Spleen (tissue), 11 donors: Measurements from ENCODE around the gene PTPN3. TPM values are rescaled to one million over a fixed set of nuclear protein-coding genes. Genes with fewer than 3 reads are reported as not detected.
"Not testable (repeated sequence)": the region's sequence is repeated elsewhere in the genome, so short reads cannot be mapped to it uniquely, and the experiment has no call there.

Source experiments
- DNase-seq: peaks from one replicate; pipeline ENCODE4 v3.0.0-alpha.2; 2020
- H3K27ac ChIP-seq, 8 donors: fragments of 200-600 bp; sonication (generic) in 7 of 8; 1 replicate in 4 of 8; 2 replicates in 4 of 8; pipeline versions ENCODE4 v1.5.0 to v1.8.0; 2016 to 2021; ENCODE audit warnings: inconsistent platforms in 4 of 8, mild to moderate bottlenecking in 4 of 8, moderate library complexity in 1 of 8
- H3K27me3 ChIP-seq, 7 donors: fragments of 200-600 bp; sonication (generic) in 6 of 7; replicated peaks in 1 of 7; 1 replicate in 4 of 7; 2 replicates in 3 of 7; pipeline versions ENCODE4 v1.5.0 to v1.8.0; 2016 to 2021; ENCODE audit warnings: inconsistent platforms in 3 of 7, mild to moderate bottlenecking in 1 of 7
- H3K36me3 ChIP-seq, 6 donors: fragments of 200-600 bp; sonication (generic) in 5 of 6; 1 replicate in 4 of 6; 2 replicates in 2 of 6; pipeline versions ENCODE4 v1.5.0 to v1.8.0; 2016 to 2021; ENCODE audit warnings: inconsistent platforms in 2 of 6
- H3K4me1 ChIP-seq, 6 donors: fragments of 200-600 bp; sonication (generic) in 5 of 6; 1 replicate in 3 of 6; 2 replicates in 3 of 6; pipeline versions ENCODE4 v1.5.0 to v1.8.0; 2016 to 2021; ENCODE audit warnings: inconsistent platforms in 3 of 6
- H3K4me3 ChIP-seq, 8 donors: fragments of 200-600 bp; sonication (generic) in 7 of 8; 1 replicate in 4 of 8; 2 replicates in 4 of 8; pipeline versions ENCODE4 v1.5.0 to v1.8.0; 2016 to 2021; ENCODE audit warnings: inconsistent platforms in 4 of 8, mild to moderate bottlenecking in 4 of 8, moderate library complexity in 2 of 8
- H3K9me3 ChIP-seq, 8 donors: fragments of 200-600 bp; sonication (generic) in 7 of 8; 1 replicate in 4 of 8; 2 replicates in 4 of 8; pipeline versions ENCODE4 v1.5.0 to v1.8.0; 2016 to 2021; ENCODE audit warnings: inconsistent platforms in 4 of 8
- CTCF ChIP-seq, 11 experiments: fragments of 200-600 bp in 7 of 11; fragments of 450-650 bp in 4 of 11; sonication (generic) in 4 of 11; IDR thresholded peaks in 8 of 11; conservative IDR thresholded peaks in 3 of 11; 1 replicate in 7 of 11; 2 replicates in 4 of 11; pipeline versions ENCODE4 v1.4.0 to v1.8.0; 2016 to 2021; ENCODE audit warnings: antibody characterized with exemption in 11 of 11, inconsistent platforms in 4 of 11, mild to moderate bottlenecking in 1 of 11
- POLR2A ChIP-seq, 3 donors: fragments of 450-650 bp; IDR thresholded peaks; one replicate each; pipeline ENCODE4 v1.5.1; 2017; ENCODE audit warnings: antibody characterized with exemption in 3 of 3, mild to moderate bottlenecking in 1 of 3
- POLR2AphosphoS5 ChIP-seq, 3 donors: sonication (generic); formaldehyde crosslinking; IDR thresholded peaks; one replicate each; pipeline ENCODE4 v1.5.1; 2017; ENCODE audit warnings: antibody characterized with exemption in 3 of 3
- WGBS, 5 donors: extraction: QIAGEN DNeasy Blood & Tissue Kit in 3 of 5; methylation state at CpG; one replicate each; pipeline versions ENCODE4 v1.1.5 to v1.1.7; 2013 to 2018; 5-methylcytosine and 5-hydroxymethylcytosine counted together
- intact Hi-C: fragments of 100-400 bp; cut with DNase I; formaldehyde crosslinking; loops from one replicate; pipeline ENCODE4 v1.15.0; 2023; ENCODE audit warnings: low total_unique reads
- polyA plus RNA-seq, 3 donors: library from polyadenylated mRNA; stranded (reverse); fragments of 200-250 nt; gene quantifications; one replicate each; pipeline ENCODE4 v1.2.1, GENCODE V29; 2013
- total RNA-seq, 7 donors: library from RNA; depleted of rRNA in 3 of 7; stranded (reverse); fragments of >200 nt in 3 of 7; fragmentation: NEBNext Ultra II Directional in 4 of 7; extraction: Animal tissue kit (Norgen Biotek cat#: 25700) in 4 of 7; gene quantifications; one replicate each; pipeline versions ENCODE4 v1.1.0 to v1.2.1, GENCODE V29; 2016 to 2021
- donor health status: healthy with polysubstance abuse.
- donor health status: DM: no; HTN: no; CAD: no; lungs with moderate emphysema.
- donor health status: DM: no; HTN: no; CAD: no.
- donor health status: Bipolar disorder and iron deficiency.
- donor health status: healthy.
- donor health status: DM: no; HTN: no; CAD: no.
- donor health status: DM: yes; HTN: yes; CAD: no.

PTPN3 gene
- total and polyA plus RNA-seq, 10 donors, result 0.20 to 1.7 (median 0.48) TPM

DNA sequence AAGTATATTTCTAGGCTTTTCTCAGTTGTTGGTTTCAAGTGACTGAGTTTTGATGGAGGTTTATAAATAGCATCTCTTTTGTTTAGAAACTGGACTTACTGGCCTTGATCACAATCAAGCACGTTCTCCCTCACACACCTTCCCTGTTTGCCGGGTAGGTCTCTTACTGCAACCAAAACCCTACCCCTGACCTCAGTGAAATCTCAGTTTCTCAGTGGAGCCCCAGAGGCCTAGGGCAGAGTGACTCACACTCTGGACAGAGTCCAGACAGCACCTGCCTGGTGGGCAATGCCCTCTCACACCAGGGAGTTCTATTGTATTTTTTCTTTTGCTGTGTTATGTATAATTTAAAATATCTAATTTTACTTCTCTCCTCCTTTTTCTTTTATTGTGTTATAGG lies 128.8 kb downstream of the PTPN3 start:
- Histone ChIP-seq H3K9me3 (peaks cover 0 to 20% (median 2%) of the 10 kb centered on the region in 8 donors), H3K27me3 (peaks cover 0 to 6% (median 0%) of the 10 kb centered on the region in 7 donors), H3K4me3 (no peak overlapping the region), H3K36me3 (no peaks in the 10 kb centered on the region), H3K4me1 (no peaks in the 10 kb centered on the region), H3K27ac (no peak overlapping the region)
- TF ChIP-seq POLR2A (IDR thresholded peaks at IDR 0.05), result no peak
- no peak for TF ChIP-seq CTCF (IDR thresholded peaks at IDR 0.05 in 8 of 11, conservative IDR thresholded peaks at IDR 0.05 in 3 of 11)
- TF ChIP-seq POLR2AphosphoS5 (IDR thresholded peaks at IDR 0.05), result no peak
- WGBS, 5 donors, result 59 to 78% (median 65%) methylated on average over 2 of the region's 2 CpGs
- DNase-seq, result no peak
- intact Hi-C loops, result no loop called here

- 84 to 95% (median 88%) methylated on average over 5 of the region's 5 CpGs for WGBS, 5 donors
- Histone ChIP-seq H3K27me3 (peaks cover 0 to 22% (median 0%) of the 10 kb centered on the region in 7 donors), H3K27ac (no peak overlapping the region), H3K36me3 (no peaks in the 10 kb centered on the region), H3K4me3 (no peak overlapping the region), H3K4me1 (no peaks in the 10 kb centered on the region), H3K9me3 (peaks cover 0 to 2% (median 0%) of the 10 kb centered on the region in 8 donors)
- intact Hi-C loops, result no loop called here
- no peak for DNase-seq
- TF ChIP-seq CTCF (IDR thresholded peaks at IDR 0.05 in 8 of 11, conservative IDR thresholded peaks at IDR 0.05 in 3 of 11), result no peak
- TF ChIP-seq POLR2A (IDR thresholded peaks at IDR 0.05), result no peak
- TF ChIP-seq POLR2AphosphoS5 (IDR thresholded peaks at IDR 0.05), result no peak
Observed at GRCh38 chr9:109360771-109361170, 137.3 kb downstream of the PTPN3 start.

DNA sequence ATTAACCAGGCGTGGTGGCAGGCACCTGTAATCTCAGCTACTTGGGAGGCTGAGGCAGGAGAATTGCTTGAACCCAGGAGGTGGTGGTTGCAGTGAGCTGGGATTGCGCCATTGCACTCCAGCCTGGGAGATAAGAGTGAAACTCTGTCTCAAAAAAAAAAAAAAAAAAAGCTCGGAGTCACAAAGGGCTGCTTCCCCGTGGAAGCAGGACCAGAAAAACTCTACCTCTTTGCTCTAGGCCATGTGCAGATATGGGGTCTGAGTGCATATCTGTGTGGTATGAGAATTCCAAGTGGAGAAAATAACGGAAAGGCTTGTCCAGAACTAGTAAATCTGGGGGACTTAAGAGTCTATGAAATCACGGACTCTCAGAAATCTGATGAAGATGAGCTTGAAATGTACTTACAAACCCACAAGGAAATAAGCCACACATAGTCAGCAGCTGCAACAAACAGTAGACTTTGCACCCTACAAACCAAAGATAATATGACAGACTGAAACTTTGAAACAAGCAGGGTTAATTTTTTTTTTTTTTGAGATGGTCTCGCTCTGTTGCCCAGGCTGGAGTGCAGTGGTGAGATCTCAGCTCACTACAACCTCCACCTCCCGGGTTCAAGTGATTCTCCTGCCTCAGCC lies 139.0 kb downstream of the PTPN3 start:
- intact Hi-C loops, H3K9me3 ChIP-seq, DNase-seq, H3K4me3 ChIP-seq, H3K4me1 ChIP-seq, H3K27ac ChIP-seq, H3K36me3 ChIP-seq: not testable (repeated sequence)
- 82 to 91% (median 89%) methylated on average over 8 of the region's 8 CpGs for WGBS, 5 donors
- H3K27me3 ChIP-seq, result peaks cover 0 to 28% (median 0%) of the 10 kb centered on the region in 7 donors

GRCh38 chr9:109355564-109356297 lies 142.4 kb downstream of the PTPN3 start:
- Histone ChIP-seq H3K4me3 (no peak overlapping the region), H3K4me1 (no peaks in the 10 kb centered on the region), H3K27ac (no peak overlapping the region), H3K27me3 (peaks cover 0 to 30% (median 0%) of the 10 kb centered on the region in 7 donors), H3K9me3 (no peaks in the 10 kb centered on the region), H3K36me3 (no peaks in the 10 kb centered on the region)
- WGBS, 5 donors, result 83 to 88% (median 87%) methylated on average over 21 of the region's 21 CpGs
- TF ChIP-seq POLR2AphosphoS5 (IDR thresholded peaks at IDR 0.05), result no peak
- TF ChIP-seq CTCF (IDR thresholded peaks at IDR 0.05 in 8 of 11, conservative IDR thresholded peaks at IDR 0.05 in 3 of 11), result no peak
- TF ChIP-seq POLR2A (IDR thresholded peaks at IDR 0.05), result no peak
- DNase-seq, result no peak
- intact Hi-C loops, result no loop called here
